GM21423 (cell line): ENCODE measurements around the gene KCNJ4.

Source experiments
- ATAC-seq: cut with Tn5 transposase; IDR thresholded peaks from one replicate; pipeline ENCODE4 v1.9.1; 2021; ENCODE audit warnings: mild to moderate bottlenecking, moderate library complexity; ENCODE audit not compliant: unreplicated experiment

Gene KCNJ4

GRCh38 chr22:38455076-38455529 lies at the start of gene KCNJ4:
TSS of gene KCNJ4 (minus strand) at chr22:38455199. CDS start at chr22:38428132, 27,067 bp downstream.
- ATAC-seq: no peak

GRCh38 chr22:38503021-38503420 lies 48.0 kb upstream of the KCNJ4 start:
- no peak for ATAC-seq

GRCh38 chr22:38501797-38502672 lies 47.0 kb upstream of the KCNJ4 start:
- no peak for ATAC-seq

- ATAC-seq: no peak
Observed at GRCh38 chr22:38497869-38498268, 42.9 kb upstream of the KCNJ4 start.

- ATAC-seq: no peak
Observed at GRCh38 chr22:38494939-38495338, 39.9 kb upstream of the KCNJ4 start.

- no peak for ATAC-seq
Observed at GRCh38 chr22:38494498-38494897, 39.5 kb upstream of the KCNJ4 start.

- no peak for ATAC-seq
Observed at GRCh38 chr22:38491707-38492348, 36.8 kb upstream of the KCNJ4 start.

- ATAC-seq: no peak
Observed at GRCh38 chr22:38490915-38491314, 35.9 kb upstream of the KCNJ4 start.

- ATAC-seq: no peak
Observed at GRCh38 chr22:38490475-38490874, 35.5 kb upstream of the KCNJ4 start.

- ATAC-seq: no peak
Observed at GRCh38 chr22:38489561-38490145, 34.7 kb upstream of the KCNJ4 start.

GRCh38 chr22:38489142-38489541 lies 34.1 kb upstream of the KCNJ4 start:
- no peak for ATAC-seq

- ATAC-seq: no peak
Observed at GRCh38 chr22:38487946-38488345, 32.9 kb upstream of the KCNJ4 start.

GRCh38 chr22:38485783-38486182 lies 30.8 kb upstream of the KCNJ4 start:
- ATAC-seq: no peak

GRCh38 chr22:38484244-38484643 lies 29.2 kb upstream of the KCNJ4 start:
- ATAC-seq: no peak

GRCh38 chr22:38482662-38483308 lies 27.8 kb upstream of the KCNJ4 start:
- ATAC-seq: no peak

GRCh38 chr22:38481871-38482332 lies 26.9 kb upstream of the KCNJ4 start:
- no peak for ATAC-seq

- ATAC-seq: no peak
Observed at GRCh38 chr22:38481162-38481870, 26.3 kb upstream of the KCNJ4 start.

- no peak for ATAC-seq
Observed at GRCh38 chr22:38479096-38479837, 24.3 kb upstream of the KCNJ4 start.

GRCh38 chr22:38477585-38477984 lies 22.6 kb upstream of the KCNJ4 start:
- no peak for ATAC-seq
